ENCODE measurements around the gene ITPR1.

Gene ITPR1

DNA sequence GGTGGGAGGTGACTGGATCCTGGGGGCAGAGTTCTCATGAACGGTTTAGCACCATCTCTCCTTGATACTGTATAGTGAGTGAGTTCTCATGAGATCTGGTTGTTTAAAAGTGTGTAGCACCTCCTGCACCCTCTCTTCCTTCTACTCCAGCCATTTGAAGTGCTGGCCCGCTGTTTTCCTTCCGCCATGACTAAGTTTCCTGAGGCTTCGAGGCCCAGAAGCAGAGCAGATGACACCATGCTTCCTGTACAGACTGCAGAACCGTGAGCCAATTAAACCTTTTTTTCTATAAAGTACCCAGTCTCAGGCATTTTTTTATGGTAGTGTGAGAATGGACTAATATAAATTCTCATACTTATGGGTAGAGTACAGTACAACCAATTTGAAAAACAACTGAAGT is 362.5 kb downstream of the ITPR1 start:
- no peak for DNase-seq (ENCODE audit: low spot score)

DNA sequence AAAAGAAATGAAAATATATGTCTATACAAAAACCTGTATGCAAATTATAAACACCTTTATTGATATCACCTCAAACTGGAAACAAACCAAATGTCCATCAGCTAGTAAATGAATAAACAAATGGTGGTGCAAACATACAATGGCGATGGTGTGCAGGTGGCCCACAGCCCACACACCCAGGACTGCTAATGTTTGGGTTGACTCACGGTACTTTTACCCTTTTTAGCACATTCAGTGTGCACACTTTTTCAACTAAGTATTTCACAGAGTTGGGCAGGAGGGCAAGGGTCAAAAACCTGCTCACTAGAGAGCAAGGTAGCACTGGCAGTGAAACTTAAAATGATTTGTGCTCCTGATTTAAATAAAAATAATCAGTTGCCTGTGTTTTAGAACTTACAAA is 363.0 kb downstream of the ITPR1 start:
- DNase-seq (ENCODE audit: low spot score): no peak

DNA sequence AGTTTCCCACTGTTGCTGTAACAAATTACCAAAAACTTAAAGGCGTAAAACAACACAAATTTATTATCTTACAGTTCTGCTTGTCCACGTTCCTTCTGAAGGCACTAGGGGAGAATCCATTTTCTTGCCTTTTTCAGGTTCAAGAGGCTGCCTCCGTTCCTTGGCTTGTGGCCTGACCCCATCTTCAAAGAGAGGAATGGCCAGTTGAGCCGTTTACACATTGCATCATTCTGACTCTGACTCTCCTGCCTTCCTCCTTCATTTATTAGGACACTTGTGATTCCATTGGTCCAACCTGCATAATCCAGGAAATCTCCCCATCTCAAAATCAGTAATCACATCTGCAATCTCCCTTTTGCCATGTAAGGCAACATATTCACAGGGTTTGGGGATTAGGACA is 363.4 kb downstream of the ITPR1 start:
- no peak for DNase-seq (ENCODE audit: low spot score)

DNA sequence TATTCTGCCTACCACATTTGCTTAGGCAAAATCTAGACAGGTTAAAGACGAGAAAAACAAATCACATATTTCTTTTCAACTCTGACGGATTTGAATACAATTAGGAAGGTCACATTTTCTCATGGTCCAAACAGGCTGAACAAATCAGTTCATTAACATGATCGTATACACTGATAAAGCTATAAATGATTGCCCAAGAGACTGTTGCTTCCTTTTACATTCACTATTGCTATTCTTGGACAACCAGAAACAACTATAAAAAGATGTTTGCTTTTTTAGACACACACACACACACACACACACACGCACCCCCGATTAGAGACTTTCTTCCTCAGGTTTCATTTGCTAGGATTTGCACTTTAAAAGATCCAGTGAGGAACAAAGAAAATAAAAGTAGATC is 363.8 kb downstream of the ITPR1 start:
- no peak for DNase-seq (ENCODE audit: low spot score)

DNA sequence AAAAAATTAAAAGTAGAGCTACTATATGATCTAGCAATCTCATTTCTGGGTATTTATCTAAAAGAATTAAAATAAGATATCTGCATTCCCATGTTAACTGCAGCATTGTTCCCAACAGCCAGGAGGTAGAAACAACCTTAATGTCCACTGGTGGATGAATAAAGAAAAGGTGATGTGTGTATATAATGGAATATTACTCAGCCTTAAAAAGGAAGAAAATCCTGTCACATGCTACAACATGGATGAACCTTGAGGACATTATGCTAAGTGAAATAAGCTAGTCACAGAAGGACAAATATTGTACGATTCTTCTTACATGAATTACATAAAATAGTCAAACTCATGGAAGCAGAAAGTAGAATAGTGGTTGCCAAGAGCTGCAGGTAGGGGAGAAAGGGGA is 366.6 kb downstream of the ITPR1 start:
- DNase-seq (ENCODE audit: low spot score): no peak

DNA sequence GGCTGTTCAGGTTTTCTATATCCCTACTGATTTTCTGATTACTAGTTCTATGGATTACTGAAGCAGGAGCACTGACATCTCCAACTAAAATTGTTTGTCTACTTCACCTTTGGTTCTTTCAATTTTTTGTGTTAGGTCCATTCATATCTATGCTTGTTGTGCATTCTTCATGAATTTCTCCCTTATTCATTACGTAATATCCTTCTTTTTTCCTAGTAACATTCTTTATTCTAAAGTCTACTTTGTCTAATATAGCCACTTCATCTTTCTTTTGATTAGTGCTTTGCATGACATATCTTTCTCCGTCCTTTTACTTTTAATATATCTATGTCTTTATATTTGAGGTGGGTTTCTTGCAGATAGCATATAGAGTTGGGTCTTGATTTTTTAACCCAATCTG is 369.8 kb downstream of the ITPR1 start:
- DNase-seq (ENCODE audit: low spot score): no peak

DNA sequence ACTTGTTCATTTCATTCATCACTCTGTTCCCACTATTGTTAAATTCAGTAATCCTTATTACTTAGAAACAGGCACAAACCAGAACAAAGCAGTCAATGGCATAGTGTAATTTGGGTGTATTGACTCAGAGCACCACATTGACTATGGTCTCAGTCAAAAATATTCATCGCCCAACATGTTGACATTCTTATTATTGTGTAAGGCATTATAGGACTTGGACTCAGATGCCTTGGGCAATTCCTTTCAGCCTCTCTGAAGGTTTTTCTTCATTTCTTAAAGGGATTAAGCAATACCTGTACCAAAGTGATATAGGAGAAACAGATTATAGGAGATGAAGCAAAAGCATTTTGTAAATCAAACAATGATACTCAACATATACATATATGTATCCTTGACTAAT is 371.4 kb downstream of the ITPR1 start:
- no peak for DNase-seq (ENCODE audit: low spot score)

DNA sequence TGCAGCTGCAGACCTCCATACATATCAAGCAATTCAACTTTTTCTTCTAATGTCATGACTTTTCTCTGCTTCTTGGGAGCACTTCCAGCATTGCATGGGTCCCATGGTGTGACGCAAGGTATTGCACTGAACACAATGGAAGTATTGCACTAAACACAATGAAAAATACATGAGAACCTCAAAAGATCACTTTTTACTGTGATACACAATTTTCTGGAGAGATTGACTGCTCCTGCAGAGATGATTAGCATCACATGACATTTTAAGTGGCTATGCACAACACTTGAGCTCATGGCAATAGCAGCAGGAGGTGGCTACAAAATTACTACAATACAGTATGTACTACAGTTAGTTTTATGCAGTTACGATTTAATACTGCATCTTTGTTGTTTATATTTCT is 372.6 kb downstream of the ITPR1 start:
- no peak for DNase-seq (ENCODE audit: low spot score)

DNA sequence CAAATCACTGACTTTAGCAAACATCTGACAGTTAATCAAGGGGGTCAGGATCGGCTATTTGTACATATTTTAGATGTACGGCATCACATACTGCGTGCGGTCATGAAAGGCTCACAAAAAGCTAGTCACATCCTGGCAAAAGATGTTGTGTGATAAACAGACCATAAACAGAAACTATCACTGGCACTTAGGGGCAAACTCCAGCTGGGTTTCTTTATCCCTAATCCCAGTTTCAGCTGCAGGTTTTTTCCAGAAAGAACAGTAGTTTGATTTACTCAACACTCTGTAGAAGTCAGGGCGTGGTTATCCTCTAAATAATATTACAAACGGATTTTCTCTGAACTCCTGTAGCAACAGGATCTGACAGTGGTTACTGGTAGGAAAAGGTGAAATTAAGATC is 373.7 kb downstream of the ITPR1 start:
- no peak for DNase-seq (ENCODE audit: low spot score)

DNA sequence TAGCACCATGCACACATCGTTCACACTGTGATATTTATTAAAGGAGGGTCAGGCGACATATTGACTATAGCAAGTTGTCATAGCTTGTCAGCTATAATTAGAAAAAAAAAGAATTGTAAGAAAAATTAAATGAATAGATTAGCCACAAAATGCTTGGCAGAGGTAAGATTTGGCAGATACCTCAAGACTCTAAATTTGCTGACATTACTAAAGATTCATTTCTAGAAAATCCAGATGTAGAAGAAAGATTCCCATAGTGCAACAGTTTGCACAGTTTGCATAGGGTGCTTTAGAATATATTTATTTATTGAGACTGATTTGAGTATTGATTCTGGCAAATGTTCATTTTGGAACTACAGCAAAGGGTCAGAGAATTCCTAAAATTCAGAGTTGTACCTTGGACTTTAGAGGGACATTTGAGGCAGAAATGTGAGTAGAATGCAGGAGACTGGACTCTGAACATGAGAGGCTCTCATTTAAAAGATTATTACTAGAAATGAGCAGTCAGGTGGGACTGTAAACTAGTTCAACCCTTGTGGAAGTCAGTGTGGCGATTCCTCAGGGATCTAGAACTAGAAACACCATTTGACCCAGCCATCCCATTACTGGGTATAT is 384.1 kb downstream of the ITPR1 start:
- no peak for DNase-seq (ENCODE audit: low spot score)

DNA sequence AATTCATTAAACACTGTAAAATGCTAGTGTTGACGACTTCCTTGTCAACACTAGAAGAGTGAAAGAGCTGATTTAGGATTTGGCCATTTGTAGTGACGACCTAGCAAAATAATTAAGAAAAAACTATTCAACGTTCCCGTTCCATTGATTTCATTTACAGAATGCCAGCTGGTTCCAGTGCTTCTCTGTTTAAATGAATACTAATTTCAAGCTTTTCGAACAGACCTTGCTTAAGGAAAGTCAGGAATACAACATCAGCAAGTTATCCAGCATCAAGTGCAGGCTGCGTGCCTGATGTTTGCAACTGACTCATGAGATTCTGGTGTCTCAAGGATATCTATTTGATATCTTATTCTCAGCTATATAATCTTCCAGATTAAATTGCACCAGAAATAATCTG is 387.7 kb downstream of the ITPR1 start:
- no peak for DNase-seq (ENCODE audit: low spot score)

DNA sequence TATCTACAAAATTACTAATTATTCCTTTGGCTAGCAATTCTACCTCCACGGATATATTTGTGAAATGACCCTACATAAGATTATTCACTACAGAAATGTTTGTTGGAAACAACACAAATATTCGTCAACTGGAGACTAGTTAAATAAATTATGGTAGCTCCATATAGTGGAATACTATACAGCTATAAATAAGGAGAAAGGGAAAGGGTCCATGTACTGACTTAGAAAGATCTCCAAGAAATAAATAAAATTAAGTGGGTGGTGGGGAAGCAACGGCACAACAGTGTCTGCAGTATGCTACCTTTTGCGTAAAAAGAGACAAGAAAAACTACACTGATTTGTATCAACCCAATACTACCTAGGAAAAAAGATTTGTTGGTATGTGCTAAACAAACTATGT is 389.4 kb downstream of the ITPR1 start:
- no peak for DNase-seq (ENCODE audit: low spot score)

DNA sequence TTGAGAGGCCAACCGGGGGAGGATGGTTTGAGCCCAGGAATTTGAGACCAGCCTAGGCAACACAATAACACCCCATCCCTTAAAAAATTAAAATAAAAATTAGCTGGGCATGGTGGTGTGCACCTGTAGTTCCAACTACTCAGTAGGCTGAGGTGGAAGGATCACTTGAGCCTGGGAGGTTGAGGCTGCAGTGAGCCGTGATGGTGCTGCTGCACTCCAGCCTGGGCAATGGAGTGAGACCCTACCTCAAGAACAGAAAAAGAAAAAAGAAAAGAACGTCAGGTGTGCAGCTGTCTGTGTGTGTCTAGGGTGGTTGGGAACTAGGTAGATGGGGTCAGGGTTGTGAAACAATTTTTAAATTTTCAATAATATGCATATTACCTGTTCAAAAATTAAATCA is 389.9 kb downstream of the ITPR1 start:
- DNase-seq (ENCODE audit: low spot score): no peak

DNA sequence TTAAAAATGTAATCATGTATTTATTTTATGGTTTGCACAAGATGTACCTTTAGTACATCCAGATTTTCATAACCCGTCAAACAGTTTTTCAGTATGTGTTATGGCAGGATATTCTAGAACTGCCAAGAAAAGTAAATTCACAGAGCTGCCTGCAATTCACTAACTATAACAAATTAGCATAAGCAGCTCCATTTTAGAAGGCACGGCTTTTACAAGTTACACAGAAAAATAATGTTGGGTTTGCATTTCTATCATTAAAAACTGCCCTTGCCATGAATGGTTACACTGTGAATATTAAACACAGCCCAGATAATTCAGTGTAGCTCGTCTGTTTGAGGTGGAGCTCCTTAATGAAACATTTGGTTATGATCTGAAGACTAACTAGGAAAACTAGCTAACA is 391.7 kb downstream of the ITPR1 start:
- no peak for DNase-seq (ENCODE audit: low spot score)

DNA sequence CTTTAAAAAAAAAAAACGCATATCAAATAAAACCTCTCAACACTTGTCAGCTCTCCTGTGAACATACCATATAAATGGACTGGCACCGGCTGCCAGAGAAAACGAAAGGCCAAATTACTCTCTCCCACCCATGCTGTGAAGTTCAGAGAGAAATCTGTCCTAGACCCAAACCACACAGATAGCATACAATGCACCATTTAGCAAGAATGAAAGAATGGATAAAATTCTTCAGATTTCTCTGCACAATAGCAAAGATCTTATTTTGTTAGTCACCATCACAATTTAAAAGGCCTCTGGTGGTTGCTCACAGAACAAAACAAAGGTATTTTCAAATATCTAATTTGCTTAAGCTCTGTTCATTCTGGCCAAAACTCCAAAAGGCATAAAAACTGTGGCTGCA is 392.2 kb downstream of the ITPR1 start:
- DNase-seq (ENCODE audit: low spot score): no peak

DNA sequence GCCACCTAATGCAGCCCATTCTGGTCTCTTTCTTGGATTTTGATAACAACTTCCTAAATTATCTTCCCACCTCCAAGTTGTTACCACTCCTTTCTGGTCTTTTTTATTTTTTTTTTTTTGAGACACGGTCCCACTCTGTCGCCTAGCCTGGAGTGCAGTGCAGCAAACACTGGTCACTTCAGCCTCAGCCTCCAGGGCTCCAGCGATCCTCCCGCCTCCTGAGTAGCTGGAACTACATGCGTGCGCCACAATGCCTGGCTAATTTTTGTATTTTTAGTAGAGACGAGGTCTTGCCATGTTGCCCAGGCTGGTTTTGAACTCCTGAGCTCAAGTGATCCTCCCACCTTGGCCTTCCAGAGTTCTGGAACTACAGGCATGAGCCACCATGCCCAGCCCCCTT is 393.3 kb downstream of the ITPR1 start:
- no peak for DNase-seq (ENCODE audit: low spot score)

DNA sequence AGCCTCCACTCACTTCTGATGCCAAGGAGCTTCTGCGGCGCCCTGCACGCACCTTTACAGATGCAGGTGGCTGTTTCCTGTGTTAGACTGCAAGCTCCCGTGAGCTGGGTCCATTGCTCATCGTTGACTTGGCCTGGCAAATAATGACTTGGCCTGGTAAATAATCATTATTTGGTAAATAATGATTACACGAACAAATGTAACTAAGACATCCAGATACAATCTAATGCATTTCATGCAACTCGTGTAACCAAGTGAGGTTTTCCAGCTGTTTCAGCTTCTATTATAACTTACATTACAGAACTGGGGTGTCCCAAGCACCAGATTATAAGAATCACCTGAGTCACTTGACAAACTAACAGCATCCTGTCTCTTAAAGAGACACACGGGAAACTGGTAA is 394.0 kb downstream of the ITPR1 start:
- no peak for DNase-seq (ENCODE audit: low spot score)

DNA sequence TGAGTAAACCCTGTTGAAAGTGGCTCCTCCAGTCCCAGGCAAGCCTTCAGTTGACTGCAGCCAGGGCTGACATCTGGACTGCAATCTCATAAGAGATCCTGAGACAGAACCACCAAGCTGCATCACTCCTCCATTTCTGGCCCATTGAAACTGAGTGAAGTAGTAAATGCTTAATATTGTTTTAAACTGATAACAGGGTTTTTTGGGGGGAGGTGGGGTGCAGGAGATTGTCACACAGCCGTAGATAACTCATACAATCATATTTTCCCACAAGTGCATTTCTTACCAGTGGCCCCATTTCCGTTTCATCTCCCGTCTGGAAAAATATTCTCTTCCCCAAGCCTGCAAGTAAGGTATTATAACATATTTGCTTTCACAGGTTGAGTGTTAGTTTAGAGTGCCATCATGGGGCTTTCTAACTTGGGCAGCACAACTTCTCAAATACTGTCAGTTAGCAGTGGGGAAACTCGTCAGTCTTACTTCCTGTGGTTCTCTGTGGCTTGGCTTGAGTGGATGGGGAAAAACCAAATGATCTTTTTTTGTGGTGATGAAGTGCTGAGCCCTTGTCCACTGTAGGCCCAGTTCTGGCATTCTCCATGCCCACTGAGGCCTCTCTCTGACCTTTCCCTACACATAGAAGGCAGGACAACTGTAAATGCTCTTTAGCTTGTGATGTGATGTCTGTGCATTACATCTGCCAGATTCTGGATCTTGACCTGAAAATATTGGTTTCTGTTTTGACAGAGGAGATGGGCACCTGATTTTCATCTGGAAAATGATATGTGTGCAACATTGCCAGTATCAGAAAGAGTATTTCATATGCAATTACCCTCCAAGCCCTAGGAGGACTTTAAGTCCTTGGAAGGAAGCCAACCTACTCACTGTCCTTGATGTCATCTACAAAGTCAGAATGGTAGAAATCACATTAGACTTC is 396.0 kb downstream of the ITPR1 start:
- DNase-seq (ENCODE audit: low spot score): no peak

DNA sequence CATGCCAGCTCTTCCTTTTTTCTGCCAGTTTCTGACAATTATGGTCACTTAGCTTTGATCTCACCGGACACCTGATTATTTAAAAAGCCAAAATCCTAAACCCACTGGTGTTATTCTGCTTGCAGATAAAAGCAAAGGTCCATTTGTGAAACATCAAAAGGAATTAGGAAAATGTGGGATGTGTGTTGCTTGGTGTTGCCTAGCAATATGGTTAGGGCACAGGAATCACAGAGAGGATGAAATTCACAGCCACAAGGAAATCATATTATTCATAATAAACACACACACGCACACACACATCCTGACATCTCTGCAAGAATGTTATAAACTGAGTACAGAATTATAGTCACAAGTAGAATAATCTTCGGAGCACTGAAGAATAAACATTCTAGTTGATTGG is 396.7 kb downstream of the ITPR1 start:
- no peak for DNase-seq (ENCODE audit: low spot score)

DNA sequence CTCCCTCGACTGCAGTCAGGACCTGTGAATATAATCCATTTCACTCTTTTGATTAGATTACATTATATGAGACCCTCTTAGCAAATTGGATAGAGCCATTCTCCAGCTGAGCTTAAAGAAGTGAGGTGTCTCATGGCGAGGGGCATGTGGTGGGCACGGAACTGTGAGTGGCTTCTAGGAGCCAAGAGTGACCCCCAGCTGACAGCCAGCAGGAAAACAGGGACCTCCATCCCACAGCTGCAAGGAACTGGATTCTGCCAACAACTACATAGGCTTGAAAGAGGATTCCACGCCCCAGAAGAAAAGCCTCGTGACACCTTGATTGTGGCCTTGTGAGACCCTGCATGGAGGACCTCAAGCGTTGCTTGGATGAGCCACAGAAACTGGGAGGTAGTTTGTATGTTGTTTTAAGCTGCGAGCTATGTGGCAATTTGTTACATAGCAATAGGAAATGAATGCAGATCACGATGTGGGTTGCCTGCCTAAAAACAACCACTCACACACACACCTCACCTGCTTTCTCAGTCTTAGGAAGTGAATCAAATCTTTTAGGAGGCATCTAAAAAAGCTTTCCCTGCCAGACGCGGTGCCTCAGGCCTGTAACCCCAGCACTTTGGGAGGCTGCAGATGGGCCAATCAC is 401.9 kb downstream of the ITPR1 start:
- DNase-seq (ENCODE audit: low spot score): no peak

DNA sequence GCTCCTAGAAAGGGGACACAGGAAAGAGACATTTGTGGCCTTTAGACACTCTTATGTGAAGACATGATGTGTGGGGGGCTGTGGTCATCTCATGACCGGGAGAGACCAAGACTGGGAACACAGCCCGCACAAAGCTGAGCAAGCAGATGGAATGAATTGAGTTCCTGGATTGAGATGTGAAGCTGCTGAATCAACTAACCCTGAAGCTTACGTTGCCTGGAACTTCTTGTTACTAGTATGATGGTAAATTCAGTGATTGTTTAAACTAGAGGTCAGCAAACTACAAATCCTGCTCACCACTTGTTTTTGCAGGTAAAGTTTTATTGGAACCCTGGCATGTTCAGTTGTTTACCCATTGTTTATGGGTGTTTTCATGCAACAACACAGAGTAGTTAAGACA is 402.7 kb downstream of the ITPR1 start:
- no peak for DNase-seq (ENCODE audit: low spot score)

All from D341Med (cell line).